ENCODE data around the gene RAB11FIP3.

The RAB11FIP3 gene

DNA sequence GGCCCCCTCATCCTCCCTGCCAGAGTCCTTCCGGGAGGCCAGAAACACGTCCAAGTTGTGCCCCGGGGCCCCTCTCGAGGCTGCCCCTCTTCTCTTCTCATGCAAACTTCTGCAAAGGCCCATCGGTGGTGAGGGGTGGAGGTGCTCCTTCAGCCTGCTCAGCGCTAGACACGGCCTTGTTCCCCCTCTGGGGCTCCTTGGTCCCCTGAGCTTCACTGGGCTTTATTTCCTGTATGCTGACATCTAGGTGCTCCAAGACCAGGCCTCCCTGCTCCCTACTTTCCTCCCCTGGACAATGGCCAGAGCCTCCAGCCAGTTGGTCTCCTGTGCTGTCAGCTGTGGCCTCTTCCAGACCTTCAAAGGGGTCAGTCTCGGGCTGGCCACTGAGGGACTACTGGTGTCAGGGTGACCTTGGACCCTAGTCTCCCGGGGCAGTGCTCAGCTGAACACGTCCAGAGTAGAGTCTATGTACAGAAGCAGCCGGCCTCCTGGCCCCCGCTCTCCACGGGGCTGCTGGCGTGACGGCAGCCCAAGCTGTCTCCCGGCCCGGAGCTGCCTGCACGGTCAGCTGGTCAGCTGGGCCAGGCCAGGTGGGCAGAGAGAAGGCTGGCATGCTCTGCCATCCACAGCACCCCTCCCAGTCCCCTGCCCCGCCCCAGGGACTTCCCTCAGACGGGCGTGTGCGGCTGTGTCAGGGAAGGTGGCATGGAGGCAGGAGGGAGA lies 133.0 kb downstream of the RAB11FIP3 start:
- no peak for DNase-seq (ENCODE audit: low read depth, low spot score)
- in situ Hi-C loops (cut with HindIII; ENCODE audit: low sequenced_read_pairs): no loop called here
- TF ChIP-seq, protein P1, sequence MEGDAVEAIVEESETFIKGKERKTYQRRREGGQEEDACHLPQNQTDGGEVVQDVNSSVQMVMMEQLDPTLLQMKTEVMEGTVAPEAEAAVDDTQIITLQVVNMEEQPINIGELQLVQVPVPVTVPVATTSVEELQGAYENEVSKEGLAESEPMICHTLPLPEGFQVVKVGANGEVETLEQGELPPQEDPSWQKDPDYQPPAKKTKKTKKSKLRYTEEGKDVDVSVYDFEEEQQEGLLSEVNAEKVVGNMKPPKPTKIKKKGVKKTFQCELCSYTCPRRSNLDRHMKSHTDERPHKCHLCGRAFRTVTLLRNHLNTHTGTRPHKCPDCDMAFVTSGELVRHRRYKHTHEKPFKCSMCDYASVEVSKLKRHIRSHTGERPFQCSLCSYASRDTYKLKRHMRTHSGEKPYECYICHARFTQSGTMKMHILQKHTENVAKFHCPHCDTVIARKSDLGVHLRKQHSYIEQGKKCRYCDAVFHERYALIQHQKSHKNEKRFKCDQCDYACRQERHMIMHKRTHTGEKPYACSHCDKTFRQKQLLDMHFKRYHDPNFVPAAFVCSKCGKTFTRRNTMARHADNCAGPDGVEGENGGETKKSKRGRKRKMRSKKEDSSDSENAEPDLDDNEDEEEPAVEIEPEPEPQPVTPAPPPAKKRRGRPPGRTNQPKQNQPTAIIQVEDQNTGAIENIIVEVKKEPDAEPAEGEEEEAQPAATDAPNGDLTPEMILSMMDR (IDR thresholded peaks at IDR 0.05; ENCODE audit: low read depth, low read length): no peak

DNA sequence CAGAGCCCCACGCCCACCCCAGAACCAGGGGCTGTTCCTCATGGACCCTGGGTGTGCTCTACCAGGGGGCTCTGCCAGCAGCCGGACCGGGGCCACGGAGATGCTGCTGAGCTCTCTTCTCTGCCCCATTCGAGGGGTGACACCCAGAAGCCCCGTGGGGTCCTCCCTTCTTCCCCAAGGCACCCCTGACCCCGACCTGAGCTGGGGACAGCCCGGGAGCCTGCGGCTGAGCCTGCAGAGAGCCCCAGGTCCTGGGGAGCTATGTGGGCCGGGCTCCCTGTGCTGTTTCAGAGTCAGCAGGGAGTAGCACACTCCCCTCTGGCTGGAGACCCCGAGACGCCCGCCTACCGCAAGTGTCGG lies 133.6 kb downstream of the RAB11FIP3 start:
- DNase-seq (ENCODE audit: low read depth, low spot score): no peak
- in situ Hi-C loops (cut with HindIII; ENCODE audit: low sequenced_read_pairs): no loop called here
- H3K4me3 ChIP-seq (ENCODE audit: low read depth, low read length): no peak overlapping the region
- TF ChIP-seq, protein P1 (IDR thresholded peaks at IDR 0.05; ENCODE audit: low read depth, low read length): no peak

More for the DNA sequence above, 133.0 kb downstream of the RAB11FIP3 start:
- no peak overlapping the region for H3K4me3 ChIP-seq (ENCODE audit: low read depth, low read length)

DNA sequence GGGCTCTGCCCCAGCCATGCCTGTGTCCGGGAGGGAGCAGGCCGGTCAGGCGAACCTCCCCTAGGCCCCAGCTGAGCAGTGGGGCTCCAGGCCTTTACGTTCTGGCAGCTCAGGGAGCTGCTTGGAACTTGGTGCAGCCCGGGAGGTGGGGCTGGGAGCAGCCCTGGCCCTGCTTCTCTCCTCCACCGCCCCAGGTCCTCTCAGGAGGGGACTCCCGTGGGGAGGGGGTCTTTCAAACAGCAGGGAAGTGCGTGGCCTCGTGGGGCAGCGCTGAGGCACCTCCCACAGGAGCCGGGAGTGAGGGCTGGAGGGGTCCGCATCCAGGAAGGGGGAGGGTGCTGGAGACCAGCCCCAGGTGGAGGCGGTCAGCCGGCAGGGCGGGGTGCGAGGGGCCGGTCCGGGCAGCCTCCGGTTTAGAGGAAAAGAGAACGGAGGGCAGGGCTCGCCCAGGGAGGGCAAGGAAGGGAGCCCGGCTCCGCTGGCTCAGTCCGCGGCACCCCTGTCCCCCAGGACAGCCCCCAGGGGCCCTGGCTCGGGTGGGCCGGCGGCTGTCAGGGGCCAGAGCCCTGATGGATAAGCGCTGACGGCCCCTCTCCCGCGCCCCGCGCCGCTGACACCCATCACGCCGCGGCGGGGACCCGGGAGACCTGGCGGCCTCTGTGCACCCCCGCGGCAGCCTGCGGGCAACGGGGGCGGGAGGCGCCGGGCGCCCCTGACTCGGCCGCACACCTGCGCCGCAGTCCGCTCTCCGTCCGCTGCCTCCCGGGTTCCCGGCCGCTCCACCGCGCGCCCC lies 134.2 kb downstream of the RAB11FIP3 start:
- TF ChIP-seq, protein P1 (IDR thresholded peaks at IDR 0.05; ENCODE audit: low read depth, low read length): no peak
- no peak overlapping the region for H3K4me3 ChIP-seq (ENCODE audit: low read depth, low read length)
- no peak for DNase-seq (ENCODE audit: low read depth, low spot score)
- in situ Hi-C loops (cut with HindIII; ENCODE audit: low sequenced_read_pairs): no loop called here

DNA sequence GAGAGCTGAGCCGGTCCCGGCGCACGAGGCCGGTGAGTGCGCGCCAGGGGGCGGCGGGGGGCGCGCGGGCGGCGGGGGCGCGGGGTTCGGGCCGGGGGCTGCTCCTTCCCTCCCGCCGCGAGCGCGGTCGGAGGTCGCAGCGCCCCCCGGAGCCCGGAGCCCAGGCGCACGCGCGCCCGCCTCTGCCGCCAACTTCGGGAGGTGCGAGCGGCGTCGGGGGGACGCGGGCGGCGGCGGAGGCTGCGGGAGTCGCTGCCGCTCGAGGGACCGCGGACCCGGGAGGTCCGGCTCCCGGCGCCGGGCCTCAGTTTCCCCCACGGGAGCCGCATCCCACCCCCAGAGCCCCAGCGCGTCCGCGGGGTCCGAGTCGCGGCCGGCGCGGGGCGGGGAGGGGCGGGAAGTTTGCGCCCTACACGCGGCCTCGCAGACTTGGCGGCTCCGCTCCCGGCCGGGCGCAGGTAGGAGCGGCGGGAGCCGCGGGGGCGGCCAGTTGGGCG lies 134.8 kb downstream of the RAB11FIP3 start, which contains the start of gene PRR35:
TSS of gene PRR35 (plus strand) at position 191 of the 497 bp plus-strand sequence. CDS start 2,901 bp downstream, outside the sequence.
- in situ Hi-C loops (cut with HindIII; ENCODE audit: low sequenced_read_pairs): no loop called here
- no peak within 1 kb of the TSS for H3K4me3 ChIP-seq (ENCODE audit: low read depth, low read length)
- no peak for DNase-seq (ENCODE audit: low read depth, low spot score)
- TF ChIP-seq, protein P1 (IDR thresholded peaks at IDR 0.05; ENCODE audit: low read depth, low read length): no peak

DNA sequence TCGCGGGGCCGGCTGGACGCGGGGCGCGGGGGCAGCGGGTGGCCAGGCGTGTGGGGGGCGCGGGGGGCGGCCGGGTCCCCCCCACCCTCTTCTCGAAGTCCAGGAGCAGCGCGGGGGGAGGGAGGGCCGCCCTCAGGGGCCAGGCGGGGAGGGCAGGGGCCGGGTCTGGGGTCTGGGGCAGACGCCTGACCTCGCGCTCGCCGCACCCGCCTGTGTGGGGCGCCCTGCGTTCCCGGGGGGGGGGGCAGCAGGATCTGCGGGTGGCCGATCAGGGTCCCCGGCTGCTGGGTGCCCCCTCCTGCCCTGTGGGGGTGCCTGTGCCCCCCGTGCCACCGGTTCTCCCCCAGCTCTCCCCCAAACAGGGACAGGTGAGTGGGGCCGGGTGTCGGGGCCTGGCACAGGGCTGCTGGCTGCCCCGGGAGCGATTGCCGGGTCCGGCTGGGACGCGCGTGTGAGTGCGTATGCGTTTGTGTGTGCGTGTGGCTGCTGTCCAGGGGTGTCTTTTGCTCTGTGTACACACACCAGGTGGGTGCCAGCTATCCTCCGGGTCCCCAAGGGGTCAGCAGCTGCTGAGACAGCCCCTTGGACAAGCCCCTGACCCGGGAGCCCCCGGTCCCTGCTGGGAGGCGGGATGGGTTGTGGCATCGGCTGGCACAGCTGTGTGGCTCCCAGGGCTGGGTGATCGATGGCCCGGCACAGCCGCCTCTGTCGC lies 135.4 kb downstream of the RAB11FIP3 start:
- no peak for DNase-seq (ENCODE audit: low read depth, low spot score)
- H3K4me3 ChIP-seq (ENCODE audit: low read depth, low read length): no peak overlapping the region
- in situ Hi-C loops (cut with HindIII; ENCODE audit: low sequenced_read_pairs): no loop called here
- TF ChIP-seq, protein P1 (IDR thresholded peaks at IDR 0.05; ENCODE audit: low read depth, low read length): no peak

DNA sequence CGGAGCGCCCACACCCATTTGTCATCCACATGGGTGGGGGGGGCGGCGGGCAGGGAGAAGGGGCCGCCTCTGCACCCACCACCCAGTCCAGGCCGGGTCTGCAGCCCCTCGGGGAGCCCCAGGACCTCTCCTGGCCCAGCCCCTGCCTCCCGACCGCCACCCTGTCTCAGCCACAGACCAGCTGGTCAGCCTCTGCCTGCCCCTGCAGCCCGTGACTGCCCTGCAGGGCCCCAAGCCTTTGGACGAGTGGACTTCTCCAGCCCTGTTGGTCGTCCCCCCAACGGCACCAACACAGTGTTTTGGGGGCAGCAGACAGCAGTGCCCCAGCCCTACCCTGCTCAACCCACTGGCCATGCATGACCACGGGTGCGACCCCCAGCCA lies 136.0 kb downstream of the RAB11FIP3 start:
- in situ Hi-C loops (cut with HindIII; ENCODE audit: low sequenced_read_pairs): no loop called here
- no peak for DNase-seq (ENCODE audit: low read depth, low spot score)
- H3K4me3 ChIP-seq (ENCODE audit: low read depth, low read length): no peak overlapping the region
- TF ChIP-seq, protein P1 (IDR thresholded peaks at IDR 0.05; ENCODE audit: low read depth, low read length): no peak
